ENCODE measurements around the gene ZC3H12C. TPM values are rescaled to one million over a fixed set of nuclear protein-coding genes. Genes with fewer than 3 reads are reported as not detected.

Gene ZC3H12C
- total and polyA plus RNA-seq, 3 experiments from 2014 or later: 1.5 to 1.9 TPM; not detected in 1

DNA sequence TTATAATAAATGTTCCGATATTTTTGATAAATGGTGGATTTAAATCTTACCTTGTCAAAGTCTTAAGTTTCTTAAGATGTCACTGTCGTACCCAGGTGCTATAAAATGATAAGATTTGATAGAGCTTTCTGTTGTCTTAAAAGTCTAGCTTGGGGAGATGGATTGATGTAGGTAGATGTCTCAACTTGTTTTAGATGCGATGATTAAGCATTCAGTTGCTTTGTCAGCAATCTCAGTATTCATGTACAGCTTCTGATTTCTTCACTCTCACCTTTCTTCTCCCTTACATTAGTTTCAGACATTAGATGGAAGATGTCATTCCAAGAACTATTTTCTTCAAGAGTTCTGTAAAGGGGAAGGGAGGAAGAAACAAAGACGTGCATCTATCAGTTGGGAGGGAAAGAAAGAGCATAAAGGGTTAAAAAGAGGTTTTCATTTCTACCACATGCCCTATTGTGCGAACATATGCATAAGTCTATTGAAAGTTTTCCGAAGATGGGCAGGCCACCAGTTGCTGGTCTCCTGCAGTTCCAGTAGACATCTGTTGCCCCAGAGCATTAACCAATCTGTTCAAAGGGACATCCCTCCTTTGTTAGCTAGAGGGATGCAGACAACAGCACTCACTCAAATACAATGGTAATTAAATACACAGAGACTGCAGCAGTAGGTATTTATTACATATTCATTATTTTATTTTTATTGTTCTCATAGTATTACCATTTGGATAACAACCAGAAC lies 38.4 kb downstream of the ZC3H12C start:
- no peak overlapping the region for H3K27ac ChIP-seq (ENCODE audit: low read depth, low read length)
- H3K27me3 ChIP-seq (ENCODE audit: insufficient read depth, low read length, poor library complexity, severe bottlenecking): no peaks in the 10 kb centered on the region
- Mint-ChIP-seq H3K4me1 (no peaks in the 10 kb centered on the region), H3K27ac (no peak overlapping the region), H3K9me3 (no peaks in the 10 kb centered on the region), H3K27me3 (peaks cover 7 to 10% of the 10 kb centered on the region in 2 donors), H3K36me3 (no peaks in the 10 kb centered on the region), H3K4me3 (no peak overlapping the region)
- H3K36me3 ChIP-seq (ENCODE audit: insufficient read depth, low read length): no peaks in the 10 kb centered on the region
- no peaks in the 10 kb centered on the region for H3K4me1 ChIP-seq (ENCODE audit: insufficient read depth, low read length)
- DNase-seq: no peak
- POLR2A ChIA-PET: no interaction called here
- H3K4me3 ChIP-seq (ENCODE audit: low read length): no peak overlapping the region
- CTCF ChIA-PET: no interaction called here
- H3K9me3 ChIP-seq (ENCODE audit: low read length): no peaks in the 10 kb centered on the region

DNA sequence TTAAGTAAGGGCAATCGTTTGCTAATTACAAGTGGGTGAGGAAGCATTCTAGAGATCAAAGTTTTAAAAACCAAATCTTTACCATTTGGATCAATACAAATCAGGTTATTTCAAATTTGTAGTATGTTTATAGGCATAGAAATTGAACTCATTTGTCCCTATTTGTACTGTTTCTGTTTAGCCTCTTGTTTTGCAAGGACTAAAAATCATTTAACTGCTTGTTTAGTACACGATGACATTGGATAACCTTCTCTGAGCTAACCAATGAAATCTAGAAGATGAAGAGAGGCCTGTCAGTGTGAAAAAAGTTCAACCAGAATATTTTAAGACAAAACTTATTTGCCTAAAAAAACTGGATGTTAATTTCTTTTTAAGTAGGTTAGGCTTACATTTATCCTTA lies 40.0 kb downstream of the ZC3H12C start:
- H3K27me3 Mint-ChIP-seq: peaks cover 7 to 8% of the 10 kb centered on the region in 2 donors
- ChIA-PET POLR2A (no interaction called here), CTCF (no interaction called here)
- no peaks in the 10 kb centered on the region for H3K4me1 Mint-ChIP-seq
- H3K4me3 ChIP-seq (ENCODE audit: low read length): no peak overlapping the region
- H3K36me3 ChIP-seq (ENCODE audit: insufficient read depth, low read length): no peaks in the 10 kb centered on the region
- H3K27ac Mint-ChIP-seq: no peak overlapping the region
- no peak overlapping the region for H3K27ac ChIP-seq (ENCODE audit: low read depth, low read length)
- H3K9me3 ChIP-seq (ENCODE audit: low read length): no peaks in the 10 kb centered on the region
- no peaks in the 10 kb centered on the region for H3K27me3 ChIP-seq (ENCODE audit: insufficient read depth, low read length, poor library complexity, severe bottlenecking)
- no peaks in the 10 kb centered on the region for H3K36me3 Mint-ChIP-seq
- H3K9me3 Mint-ChIP-seq: no peaks in the 10 kb centered on the region
- DNase-seq: no peak
- H3K4me1 ChIP-seq (ENCODE audit: insufficient read depth, low read length): no peaks in the 10 kb centered on the region
- no peak overlapping the region for H3K4me3 Mint-ChIP-seq

DNA sequence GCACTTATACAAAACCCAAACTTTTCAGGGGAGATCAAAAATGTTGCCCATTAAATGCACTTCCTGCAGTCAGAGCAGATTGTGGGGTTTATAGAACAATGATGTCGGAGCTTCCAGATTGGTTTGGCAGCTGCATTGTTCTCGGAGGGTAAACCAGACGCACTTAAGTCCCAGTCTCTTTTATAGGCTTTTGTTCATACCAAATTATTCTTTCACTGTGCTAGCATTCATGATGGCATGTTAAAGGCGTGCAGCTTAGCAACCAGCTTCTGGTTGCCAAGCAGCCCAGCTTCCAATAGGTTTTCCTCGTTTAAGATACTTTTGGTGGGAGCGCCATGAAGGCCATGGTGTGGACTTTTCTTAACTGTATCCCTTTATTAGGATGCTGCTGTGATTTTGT lies 40.9 kb downstream of the ZC3H12C start:
- no peak overlapping the region for H3K4me3 Mint-ChIP-seq
- no peaks in the 10 kb centered on the region for H3K36me3 Mint-ChIP-seq
- H3K27ac Mint-ChIP-seq: peak overlapping the region in 1 of 8 donors; percentile 50
- Histone ChIP-seq H3K4me3 (ENCODE audit: low read length) (no peak overlapping the region), H3K27me3 (ENCODE audit: insufficient read depth, low read length, poor library complexity, severe bottlenecking) (no peaks in the 10 kb centered on the region), H3K36me3 (ENCODE audit: insufficient read depth, low read length) (no peaks in the 10 kb centered on the region), H3K4me1 (ENCODE audit: insufficient read depth, low read length) (no peaks in the 10 kb centered on the region), H3K27ac (ENCODE audit: low read depth, low read length) (no peak overlapping the region), H3K9me3 (ENCODE audit: low read length) (no peaks in the 10 kb centered on the region)
- H3K27me3 Mint-ChIP-seq: peaks cover 7 to 8% of the 10 kb centered on the region in 2 donors
- ChIA-PET CTCF (no interaction called here), POLR2A (no interaction called here)
- no peaks in the 10 kb centered on the region for H3K4me1 Mint-ChIP-seq
- no peak for DNase-seq
- H3K9me3 Mint-ChIP-seq: no peaks in the 10 kb centered on the region

DNA sequence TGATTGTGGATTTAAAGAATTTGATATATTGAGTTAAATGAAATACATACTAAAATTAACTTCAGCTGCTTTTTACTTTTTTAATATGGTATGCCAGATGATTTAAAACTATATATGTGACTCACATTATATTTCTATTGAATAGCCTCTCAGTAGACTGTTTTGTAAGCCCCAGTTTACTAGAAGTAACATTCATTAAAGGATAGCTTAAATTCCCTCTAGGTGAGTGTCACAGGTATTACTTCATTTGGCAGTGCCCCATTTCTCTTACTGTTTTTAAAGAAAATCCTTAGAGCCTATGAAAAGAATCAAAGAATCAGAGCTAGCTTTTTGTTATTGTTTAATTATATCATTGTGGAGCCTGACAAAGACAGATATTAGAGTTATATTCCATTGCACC lies 48.6 kb downstream of the ZC3H12C start:
- ChIA-PET POLR2A (no interaction called here), CTCF (no interaction called here)
- Histone ChIP-seq H3K27ac (ENCODE audit: low read depth, low read length) (no peak overlapping the region), H3K36me3 (ENCODE audit: insufficient read depth, low read length) (no peaks in the 10 kb centered on the region), H3K4me3 (ENCODE audit: low read length) (no peak overlapping the region), H3K9me3 (ENCODE audit: low read length) (no peaks in the 10 kb centered on the region), H3K27me3 (ENCODE audit: insufficient read depth, low read length, poor library complexity, severe bottlenecking) (no peaks in the 10 kb centered on the region), H3K4me1 (ENCODE audit: insufficient read depth, low read length) (no peaks in the 10 kb centered on the region)
- no peaks in the 10 kb centered on the region for H3K9me3 Mint-ChIP-seq
- no peak overlapping the region for H3K4me3 Mint-ChIP-seq
- H3K36me3 Mint-ChIP-seq: no peaks in the 10 kb centered on the region
- no peaks in the 10 kb centered on the region for H3K4me1 Mint-ChIP-seq
- H3K27me3 Mint-ChIP-seq: peaks cover 7 to 16% of the 10 kb centered on the region in 2 donors
- no peak overlapping the region for H3K27ac Mint-ChIP-seq
- no peak for DNase-seq

DNA sequence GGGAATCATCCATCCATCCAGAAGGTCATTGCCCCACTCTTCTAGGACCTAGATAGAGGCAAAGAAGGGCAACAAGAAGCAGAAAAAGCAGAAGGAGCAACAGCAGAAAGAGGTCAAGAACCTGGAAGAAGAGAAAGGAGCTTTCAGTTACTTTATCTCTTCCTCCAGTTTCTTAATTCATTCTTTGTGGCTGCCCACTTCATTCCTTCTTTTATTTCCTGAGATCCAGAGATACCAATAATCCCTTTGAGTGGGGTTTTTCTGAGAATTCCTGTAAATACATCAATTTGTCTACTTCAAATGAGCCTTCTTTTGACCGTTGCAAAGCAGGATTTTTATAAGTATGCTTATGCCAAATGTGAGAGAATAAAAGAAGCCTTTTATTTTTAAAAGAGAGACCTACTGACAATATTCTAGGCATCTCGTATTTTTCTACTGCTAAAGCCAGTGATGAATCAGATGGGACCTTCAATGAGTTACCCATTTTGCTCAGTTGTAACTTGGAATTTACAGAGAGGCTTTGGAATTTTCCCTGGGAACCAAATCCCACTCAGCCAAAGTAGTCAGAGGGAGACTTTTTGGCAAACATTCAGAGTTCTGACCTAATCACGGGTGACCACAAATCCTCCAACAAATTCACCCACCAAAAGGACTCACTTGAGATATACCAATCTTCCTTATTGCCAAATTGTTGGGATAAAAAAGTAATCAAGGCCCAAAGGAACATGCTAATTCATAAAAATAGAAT lies 54.9 kb downstream of the ZC3H12C start:
- H3K4me3 Mint-ChIP-seq: no peak overlapping the region
- no peaks in the 10 kb centered on the region for H3K9me3 Mint-ChIP-seq
- Histone ChIP-seq H3K9me3 (ENCODE audit: low read length) (no peaks in the 10 kb centered on the region), H3K27ac (ENCODE audit: low read depth, low read length) (no peak overlapping the region), H3K27me3 (ENCODE audit: insufficient read depth, low read length, poor library complexity, severe bottlenecking) (no peaks in the 10 kb centered on the region), H3K36me3 (ENCODE audit: insufficient read depth, low read length) (no peaks in the 10 kb centered on the region), H3K4me3 (ENCODE audit: low read length) (no peak overlapping the region), H3K4me1 (ENCODE audit: insufficient read depth, low read length) (no peaks in the 10 kb centered on the region)
- peaks cover 5 to 8% of the 10 kb centered on the region in 2 donors for H3K27me3 Mint-ChIP-seq
- CTCF ChIA-PET: no interaction called here
- no peak for DNase-seq
- POLR2A ChIA-PET: no interaction called here
- no peaks in the 10 kb centered on the region for H3K4me1 Mint-ChIP-seq
- no peaks in the 10 kb centered on the region for H3K36me3 Mint-ChIP-seq
- H3K27ac Mint-ChIP-seq: no peak overlapping the region

DNA sequence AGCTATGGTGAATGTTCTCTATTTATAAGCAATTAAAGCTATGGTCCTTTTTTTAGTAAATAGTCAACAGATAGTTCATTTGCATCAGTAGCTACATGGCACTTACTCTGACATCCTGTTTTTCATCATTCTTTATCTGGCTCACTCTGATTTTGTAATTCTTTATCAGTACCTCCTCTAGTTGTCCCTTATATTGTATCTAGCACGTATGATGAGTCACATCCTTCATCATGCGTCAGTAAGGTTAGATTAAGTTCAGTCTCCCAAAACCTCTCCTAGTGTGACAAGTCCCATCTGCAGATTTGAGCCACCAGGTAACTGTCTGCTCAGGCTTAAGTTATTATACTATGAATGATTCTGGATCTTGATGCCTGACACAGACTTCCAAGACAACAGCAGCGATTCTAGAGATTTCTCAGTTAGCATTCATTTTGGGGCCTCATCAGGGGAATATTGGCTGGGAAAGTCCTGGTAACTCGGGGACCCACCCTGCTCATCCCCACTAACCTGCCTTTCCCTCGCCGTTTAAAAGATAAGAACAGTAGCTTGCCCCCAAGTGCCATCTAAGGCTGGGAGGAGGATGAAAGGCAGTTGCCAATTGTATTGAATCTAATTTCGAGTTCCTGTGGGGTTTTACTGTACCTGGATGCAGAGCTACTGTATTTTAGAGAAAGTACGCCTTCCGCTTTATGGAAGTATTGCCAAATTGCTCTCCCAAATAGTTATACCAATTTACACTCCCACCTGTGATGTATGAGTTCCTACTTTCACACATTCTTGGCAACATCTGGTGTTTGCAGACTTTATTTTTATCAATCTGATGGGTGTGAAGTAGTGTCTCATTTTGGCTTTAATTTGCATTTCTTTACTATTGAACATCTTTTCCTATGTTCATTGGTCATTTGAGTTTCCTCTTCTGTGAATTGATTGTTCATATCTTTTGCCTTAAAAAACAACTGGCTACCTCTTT lies 55.9 kb downstream of the ZC3H12C start:
- no peaks in the 10 kb centered on the region for H3K27me3 ChIP-seq (ENCODE audit: insufficient read depth, low read length, poor library complexity, severe bottlenecking)
- no peak overlapping the region for H3K4me3 Mint-ChIP-seq
- peak overlapping the region in 1 of 8 donors; percentile 31 for H3K27ac Mint-ChIP-seq
- H3K36me3 ChIP-seq (ENCODE audit: insufficient read depth, low read length): no peaks in the 10 kb centered on the region
- POLR2A ChIA-PET: no interaction called here
- no peaks in the 10 kb centered on the region for H3K9me3 ChIP-seq (ENCODE audit: low read length)
- no peak for DNase-seq
- no peaks in the 10 kb centered on the region for H3K4me1 ChIP-seq (ENCODE audit: insufficient read depth, low read length)
- no peaks in the 10 kb centered on the region for H3K4me1 Mint-ChIP-seq
- peaks cover 8 to 10% of the 10 kb centered on the region in 2 donors for H3K27me3 Mint-ChIP-seq
- H3K9me3 Mint-ChIP-seq: no peaks in the 10 kb centered on the region
- no peaks in the 10 kb centered on the region for H3K36me3 Mint-ChIP-seq
- H3K27ac ChIP-seq (ENCODE audit: low read depth, low read length): no peak overlapping the region
- H3K4me3 ChIP-seq (ENCODE audit: low read length): no peak overlapping the region
- CTCF ChIA-PET: no interaction called here

DNA sequence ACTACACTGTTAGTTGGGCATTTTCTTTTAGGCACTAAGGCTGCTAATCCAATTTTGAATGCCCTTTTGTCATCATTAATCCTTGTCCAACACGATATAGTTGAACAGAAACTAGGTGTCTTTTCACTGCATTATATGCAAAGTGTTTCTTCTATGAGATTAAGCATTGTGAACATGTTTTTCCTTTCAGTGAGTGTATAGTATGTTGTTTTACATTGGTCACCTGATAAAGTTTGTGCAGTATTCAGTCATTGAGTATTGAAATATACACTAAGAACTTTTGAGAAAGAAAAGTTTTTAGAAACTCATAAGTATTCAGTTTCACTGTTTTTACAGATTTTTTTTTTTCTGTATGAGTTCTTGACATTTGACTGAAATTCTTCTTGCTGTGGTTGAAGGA lies 59.0 kb downstream of the ZC3H12C start:
- Mint-ChIP-seq H3K36me3 (no peaks in the 10 kb centered on the region), H3K4me3 (no peak overlapping the region), H3K27me3 (peaks cover 3 to 5% of the 10 kb centered on the region in 2 donors), H3K4me1 (no peaks in the 10 kb centered on the region), H3K9me3 (no peaks in the 10 kb centered on the region), H3K27ac (no peak overlapping the region)
- Histone ChIP-seq H3K27ac (ENCODE audit: low read depth, low read length) (no peak overlapping the region), H3K36me3 (ENCODE audit: insufficient read depth, low read length) (no peaks in the 10 kb centered on the region), H3K27me3 (ENCODE audit: insufficient read depth, low read length, poor library complexity, severe bottlenecking) (no peaks in the 10 kb centered on the region), H3K4me1 (ENCODE audit: insufficient read depth, low read length) (no peaks in the 10 kb centered on the region), H3K9me3 (ENCODE audit: low read length) (no peaks in the 10 kb centered on the region), H3K4me3 (ENCODE audit: low read length) (no peak overlapping the region)
- ChIA-PET POLR2A (no interaction called here), CTCF (no interaction called here)
- no peak for DNase-seq

DNA sequence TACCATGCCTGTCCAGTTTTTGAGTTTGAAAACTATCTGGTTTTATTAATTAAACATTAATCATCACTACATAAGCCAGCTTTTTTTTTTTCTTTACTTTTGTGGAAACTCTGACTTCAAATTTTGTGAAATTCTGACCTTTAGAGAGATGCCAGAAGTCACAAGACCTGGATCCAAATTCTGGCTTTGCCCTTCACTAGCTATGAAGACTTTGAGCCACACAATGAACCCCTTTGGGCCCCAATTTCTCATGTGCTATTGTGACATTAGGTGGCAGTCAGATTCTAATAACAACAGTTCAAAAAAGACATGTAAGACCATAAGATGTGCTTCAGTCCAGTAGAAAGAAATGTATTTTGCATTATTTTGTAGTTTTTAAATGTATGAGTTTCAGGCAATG lies 60.3 kb downstream of the ZC3H12C start:
- POLR2A ChIA-PET: no interaction called here
- H3K36me3 Mint-ChIP-seq: no peaks in the 10 kb centered on the region
- DNase-seq: no peak
- Histone ChIP-seq H3K9me3 (ENCODE audit: low read length) (no peaks in the 10 kb centered on the region), H3K27me3 (ENCODE audit: insufficient read depth, low read length, poor library complexity, severe bottlenecking) (no peaks in the 10 kb centered on the region), H3K36me3 (ENCODE audit: insufficient read depth, low read length) (no peaks in the 10 kb centered on the region), H3K4me3 (ENCODE audit: low read length) (no peak overlapping the region), H3K4me1 (ENCODE audit: insufficient read depth, low read length) (no peaks in the 10 kb centered on the region), H3K27ac (ENCODE audit: low read depth, low read length) (no peak overlapping the region)
- CTCF ChIA-PET: no interaction called here
- H3K4me1 Mint-ChIP-seq: no peaks in the 10 kb centered on the region
- H3K27ac Mint-ChIP-seq: no peak overlapping the region
- H3K9me3 Mint-ChIP-seq: no peaks in the 10 kb centered on the region
- H3K4me3 Mint-ChIP-seq: no peak overlapping the region
- H3K27me3 Mint-ChIP-seq: peaks cover 7 to 11% of the 10 kb centered on the region in 2 donors

Data from CD8-positive, alpha-beta memory T cell (primary cell).